GM21619 (cell line): ENCODE results near the gene RNF121.

Experiments
- ATAC-seq: cut with Tn5 transposase; IDR thresholded peaks from one replicate; pipeline ENCODE4 v1.9.1; 2021; ENCODE audit not compliant: unreplicated experiment

The RNF121 gene

GRCh38 chr11:71934213-71934612, 5.4 kb downstream of the RNF121 start:
- ATAC-seq = no peak

GRCh38 chr11:71935338-71935925, 6.6 kb downstream of the RNF121 start:
- no peak for ATAC-seq

- no peak for ATAC-seq
These were observed 8.0 kb downstream of the RNF121 start for GRCh38 chr11:71936825-71937224.

- no peak for ATAC-seq
These were observed 9.0 kb downstream of the RNF121 start for GRCh38 chr11:71937826-71938225.

GRCh38 chr11:71940561-71941219, 11.8 kb downstream of the RNF121 start:
- ATAC-seq = no peak

- ATAC-seq = no peak
These were observed 17.3 kb downstream of the RNF121 start for GRCh38 chr11:71946144-71946571.

GRCh38 chr11:71947498-71947897, 18.7 kb downstream of the RNF121 start:
- ATAC-seq = no peak

- ATAC-seq = no peak
These were observed 19.6 kb downstream of the RNF121 start for GRCh38 chr11:71948314-71949027.

- ATAC-seq = no peak
These were observed 20.2 kb downstream of the RNF121 start for GRCh38 chr11:71949034-71949433.

GRCh38 chr11:71951741-71952310, 23.0 kb downstream of the RNF121 start:
- ATAC-seq = no peak

- no peak for ATAC-seq
These were observed 27.1 kb downstream of the RNF121 start for GRCh38 chr11:71955898-71956456.

GRCh38 chr11:71962428-71963038, 33.7 kb downstream of the RNF121 start:
- ATAC-seq = peak; percentile 73

GRCh38 chr11:71963468-71963867, 34.6 kb downstream of the RNF121 start:
- no peak for ATAC-seq

- no peak for ATAC-seq
These were observed 35.8 kb downstream of the RNF121 start for GRCh38 chr11:71964641-71965040.

- no peak for ATAC-seq
These were observed 42.8 kb downstream of the RNF121 start for GRCh38 chr11:71971680-71972079.

- ATAC-seq = no peak
These were observed 47.7 kb downstream of the RNF121 start for GRCh38 chr11:71976551-71976950.

GRCh38 chr11:71977090-71977489, 48.2 kb downstream of the RNF121 start:
- no peak for ATAC-seq

- ATAC-seq = no peak
These were observed 49.0 kb downstream of the RNF121 start for GRCh38 chr11:71977743-71978418.

- no peak for ATAC-seq
These were observed 50.2 kb downstream of the RNF121 start for GRCh38 chr11:71979094-71979493.

GRCh38 chr11:71979602-71980001, 50.8 kb downstream of the RNF121 start:
- no peak for ATAC-seq

- ATAC-seq = no peak
These were observed 57.3 kb downstream of the RNF121 start for GRCh38 chr11:71986131-71986530.
